Lower leg skin (tissue), 3 donors: Measurements from ENCODE around the gene ZNF630.
"Not testable (repeated sequence)": the region's sequence is repeated elsewhere in the genome, so short reads cannot be mapped to it uniquely, and the experiment has no call there.

Experiments used
- POLR2A ChIP-seq, 2 donors: fragments of 450-650 bp; IDR thresholded peaks; one replicate each; pipeline ENCODE4 v1.6.1; 2016 to 2017; ENCODE audit warnings: antibody characterized with exemption in 2 of 2, mild to moderate bottlenecking in 1 of 2, moderate library complexity in 1 of 2
- TF ChIP-seq, protein P1 (sequence below), 3 donors: fragments of 450-650 bp; IDR thresholded peaks; one replicate each; pipeline ENCODE4 v1.5.1; 2016; ENCODE audit warnings: antibody characterized with exemption in 3 of 3, mild to moderate bottlenecking in 3 of 3, moderate library complexity in 2 of 3

DNA sequence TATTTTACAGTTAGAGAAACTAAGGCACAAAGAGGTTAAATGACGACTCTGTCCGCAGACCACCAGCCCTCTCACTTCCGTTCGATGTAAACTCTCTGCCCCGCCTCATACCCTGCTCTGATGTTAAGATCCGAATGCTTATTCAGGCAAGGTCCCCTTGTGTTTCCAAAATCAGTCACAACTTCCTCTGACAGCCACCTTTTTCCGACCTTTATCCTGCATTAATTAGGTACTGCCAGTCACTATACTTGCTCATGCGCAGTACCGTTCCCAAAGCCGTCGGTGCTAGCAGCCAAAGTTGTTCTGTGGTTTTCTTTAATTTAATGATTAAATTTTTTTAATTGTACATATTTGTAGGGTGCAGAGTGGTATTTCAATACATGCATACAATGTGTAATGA is 51.0 kb downstream of the ZNF630 start:
- TF ChIP-seq, protein P1, sequence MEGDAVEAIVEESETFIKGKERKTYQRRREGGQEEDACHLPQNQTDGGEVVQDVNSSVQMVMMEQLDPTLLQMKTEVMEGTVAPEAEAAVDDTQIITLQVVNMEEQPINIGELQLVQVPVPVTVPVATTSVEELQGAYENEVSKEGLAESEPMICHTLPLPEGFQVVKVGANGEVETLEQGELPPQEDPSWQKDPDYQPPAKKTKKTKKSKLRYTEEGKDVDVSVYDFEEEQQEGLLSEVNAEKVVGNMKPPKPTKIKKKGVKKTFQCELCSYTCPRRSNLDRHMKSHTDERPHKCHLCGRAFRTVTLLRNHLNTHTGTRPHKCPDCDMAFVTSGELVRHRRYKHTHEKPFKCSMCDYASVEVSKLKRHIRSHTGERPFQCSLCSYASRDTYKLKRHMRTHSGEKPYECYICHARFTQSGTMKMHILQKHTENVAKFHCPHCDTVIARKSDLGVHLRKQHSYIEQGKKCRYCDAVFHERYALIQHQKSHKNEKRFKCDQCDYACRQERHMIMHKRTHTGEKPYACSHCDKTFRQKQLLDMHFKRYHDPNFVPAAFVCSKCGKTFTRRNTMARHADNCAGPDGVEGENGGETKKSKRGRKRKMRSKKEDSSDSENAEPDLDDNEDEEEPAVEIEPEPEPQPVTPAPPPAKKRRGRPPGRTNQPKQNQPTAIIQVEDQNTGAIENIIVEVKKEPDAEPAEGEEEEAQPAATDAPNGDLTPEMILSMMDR (IDR thresholded peaks at IDR 0.05): not testable (repeated sequence)
- not testable (repeated sequence) for TF ChIP-seq POLR2A (IDR thresholded peaks at IDR 0.05)
